Kidney (tissue), 14 donors: Measurements from ENCODE around the gene WNK2. TPM values are rescaled to one million over a fixed set of nuclear protein-coding genes. Genes with fewer than 3 reads are reported as not detected.

ENCODE experiments used
- DNase-seq, 5 donors: peaks; one replicate each; pipeline ENCODE4 v3.0.0-alpha.2; 2013 to 2020
- FAIRE-seq: peaks from 2 replicates; lab custom pipeline; 2012; peaks lifted over from hg19 to GRCh38; lab: Jason Lieb, UNC
- H3K27ac ChIP-seq, 2 donors: one replicate each; pipeline ENCODE4 v1.7.0; 2013; ENCODE audit warnings: low read depth in 2 of 2, low read length in 2 of 2, inconsistent platforms in 1 of 2
- H3K27me3 ChIP-seq: one replicate; pipeline ENCODE4 v1.7.1; 2013; ENCODE audit warnings: low read length, inconsistent platforms; ENCODE audit not compliant: control insufficient read depth, insufficient read depth
- H3K36me3 ChIP-seq, 3 donors: one replicate each; pipeline versions ENCODE4 v1.7.0 to v1.7.1; 2013; ENCODE audit warnings: low read length in 3 of 3, control low read depth in 1 of 3, inconsistent platforms in 1 of 3; ENCODE audit not compliant: insufficient read depth in 3 of 3, control insufficient read depth in 2 of 3
- H3K4me1 ChIP-seq, 3 donors: one replicate each; pipeline versions ENCODE4 v1.7.0 to v1.7.1; 2013; ENCODE audit warnings: low read length in 3 of 3, inconsistent platforms in 1 of 3, low read depth in 1 of 3; ENCODE audit not compliant: control insufficient read depth in 2 of 3, insufficient read depth in 2 of 3
- H3K4me3 ChIP-seq, 3 donors: one replicate each; pipeline versions ENCODE4 v1.7.0 to v1.8.1; 2013; ENCODE audit warnings: low read length in 3 of 3, control low read depth in 1 of 3, inconsistent platforms in 1 of 3
- H3K9ac ChIP-seq, 3 donors: one replicate each; pipeline versions ENCODE4 v1.7.0 to v1.7.1; 2013; ENCODE audit warnings: low read length in 3 of 3, control low read depth in 1 of 3, inconsistent platforms in 1 of 3
- H3K9me3 ChIP-seq, 3 donors: one replicate each; pipeline versions ENCODE4 v1.7.0 to v1.7.1; 2013; ENCODE audit warnings: low read length in 3 of 3, control low read depth in 1 of 3, inconsistent platforms in 1 of 3; ENCODE audit not compliant: control insufficient read depth in 2 of 3, insufficient read depth in 1 of 3
- intact Hi-C: fragments of 100-400 bp; cut with DNase I; formaldehyde crosslinking; loops from one replicate; pipeline ENCODE4 v1.11.1; 2022
- polyA plus RNA-seq: library from polyadenylated mRNA; stranded (reverse); fragments of 350-450 nt; fragmentation: Illumina TruSeq; extraction: RNeasy Lipid Tissue Mini Kit (QIAGEN cat#74804); gene quantifications from one replicate; pipeline ENCODE4 v1.2.3, GENCODE V29; 2014; ENCODE audit warnings: low read depth, low replicate concordance; ENCODE audit not compliant: insufficient read depth
- total RNA-seq: library from RNA; stranded (reverse); fragmentation: NEBNext Ultra II Directional; extraction: Animal tissue kit (Norgen Biotek cat#: 25700); gene quantifications from one replicate; pipeline ENCODE4 v1.2.1, GENCODE V29; 2021
- TF ChIP-seq, protein P1 (sequence below): IDR thresholded peaks from 3 replicates; pipeline ENCODE4 v1.5.1; 2012; ENCODE audit warnings: mild to moderate bottlenecking, moderate library complexity, borderline replicate concordance; ENCODE audit not compliant: insufficient read depth; ENCODE audit errors: extremely low read depth
- donor health status: control.
- donor health status: control.
- donor health status: control.
- donor health status: control.
- donor health status: control.
- donor health status: DM: yes; HTN: yes; CAD: no.
- donor health status: Normal renal cell carcinoma (clear cell type).

The WNK2 gene
- total and polyA plus RNA-seq, 2 donors from 2014 or later = 1.5 to 4.8 TPM

DNA sequence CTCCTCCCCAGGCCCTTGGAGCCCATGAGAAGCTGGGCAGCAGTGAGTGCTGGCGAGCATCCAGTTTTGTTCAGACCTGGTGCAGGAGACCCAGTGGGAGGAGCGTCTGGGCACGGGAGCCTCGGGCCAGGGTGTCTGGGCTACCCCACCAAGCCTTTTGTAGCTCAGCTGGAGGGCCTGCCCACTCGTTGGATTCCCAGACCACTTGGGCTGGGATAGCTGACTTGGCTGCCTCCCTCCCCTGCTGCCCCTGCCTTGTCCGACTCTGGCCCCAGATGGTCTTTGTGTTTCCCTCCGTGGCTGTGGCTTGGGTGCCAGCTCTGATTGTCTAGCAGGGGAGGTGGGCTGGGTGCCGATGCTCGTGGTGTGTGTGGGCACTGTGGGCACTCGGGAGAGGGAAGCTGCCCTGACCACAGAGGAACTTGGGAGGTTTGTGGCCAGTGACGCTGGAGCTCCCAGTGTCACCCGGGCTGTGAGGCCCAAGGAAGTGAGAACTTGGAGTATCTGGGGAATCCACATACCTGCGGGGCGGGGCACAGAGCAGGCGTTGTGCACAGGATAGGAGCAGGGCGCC lies 47.3 kb downstream of the WNK2 start:
- Histone ChIP-seq H3K9me3 (no peaks in the 10 kb centered on the region), H3K27me3 (no peaks in the 10 kb centered on the region), H3K4me1 (no peaks in the 10 kb centered on the region), H3K9ac (no peak overlapping the region), H3K36me3 (no peaks in the 10 kb centered on the region), H3K27ac (no peak overlapping the region), H3K4me3 (no peak overlapping the region)
- intact Hi-C loops = no loop called here
- no peak for FAIRE-seq
- TF ChIP-seq, protein P1, sequence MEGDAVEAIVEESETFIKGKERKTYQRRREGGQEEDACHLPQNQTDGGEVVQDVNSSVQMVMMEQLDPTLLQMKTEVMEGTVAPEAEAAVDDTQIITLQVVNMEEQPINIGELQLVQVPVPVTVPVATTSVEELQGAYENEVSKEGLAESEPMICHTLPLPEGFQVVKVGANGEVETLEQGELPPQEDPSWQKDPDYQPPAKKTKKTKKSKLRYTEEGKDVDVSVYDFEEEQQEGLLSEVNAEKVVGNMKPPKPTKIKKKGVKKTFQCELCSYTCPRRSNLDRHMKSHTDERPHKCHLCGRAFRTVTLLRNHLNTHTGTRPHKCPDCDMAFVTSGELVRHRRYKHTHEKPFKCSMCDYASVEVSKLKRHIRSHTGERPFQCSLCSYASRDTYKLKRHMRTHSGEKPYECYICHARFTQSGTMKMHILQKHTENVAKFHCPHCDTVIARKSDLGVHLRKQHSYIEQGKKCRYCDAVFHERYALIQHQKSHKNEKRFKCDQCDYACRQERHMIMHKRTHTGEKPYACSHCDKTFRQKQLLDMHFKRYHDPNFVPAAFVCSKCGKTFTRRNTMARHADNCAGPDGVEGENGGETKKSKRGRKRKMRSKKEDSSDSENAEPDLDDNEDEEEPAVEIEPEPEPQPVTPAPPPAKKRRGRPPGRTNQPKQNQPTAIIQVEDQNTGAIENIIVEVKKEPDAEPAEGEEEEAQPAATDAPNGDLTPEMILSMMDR = no peak
- DNase-seq = no peak

DNA sequence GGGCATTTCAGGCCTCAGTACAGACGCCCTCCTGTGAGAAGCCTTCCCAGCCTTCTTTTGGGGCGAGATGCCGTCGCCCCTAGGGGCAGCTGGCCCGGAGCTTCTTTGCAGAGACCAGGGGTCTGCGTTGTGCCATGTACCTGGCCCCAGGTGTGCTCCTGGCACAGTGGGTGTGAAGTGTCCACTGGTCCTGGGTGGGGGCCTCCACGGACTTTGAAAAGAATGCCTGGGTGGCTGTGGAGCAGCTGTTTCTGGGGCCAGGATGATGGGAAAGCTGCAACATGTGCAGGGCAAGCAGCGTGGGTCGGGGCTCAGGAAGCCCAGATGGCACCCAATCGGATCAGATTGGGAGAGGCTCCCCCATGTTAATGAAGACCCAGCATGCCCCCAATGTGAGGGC lies 47.8 kb downstream of the WNK2 start:
- no peaks in the 10 kb centered on the region for H3K36me3 ChIP-seq
- no peaks in the 10 kb centered on the region for H3K9me3 ChIP-seq
- H3K9ac ChIP-seq = no peak overlapping the region
- H3K4me3 ChIP-seq = no peak overlapping the region
- DNase-seq (no peak), FAIRE-seq (no peak)
- no peaks in the 10 kb centered on the region for H3K4me1 ChIP-seq
- TF ChIP-seq, protein P1 = no peak
- no peak overlapping the region for H3K27ac ChIP-seq
- intact Hi-C loops = no loop called here
- no peaks in the 10 kb centered on the region for H3K27me3 ChIP-seq

DNA sequence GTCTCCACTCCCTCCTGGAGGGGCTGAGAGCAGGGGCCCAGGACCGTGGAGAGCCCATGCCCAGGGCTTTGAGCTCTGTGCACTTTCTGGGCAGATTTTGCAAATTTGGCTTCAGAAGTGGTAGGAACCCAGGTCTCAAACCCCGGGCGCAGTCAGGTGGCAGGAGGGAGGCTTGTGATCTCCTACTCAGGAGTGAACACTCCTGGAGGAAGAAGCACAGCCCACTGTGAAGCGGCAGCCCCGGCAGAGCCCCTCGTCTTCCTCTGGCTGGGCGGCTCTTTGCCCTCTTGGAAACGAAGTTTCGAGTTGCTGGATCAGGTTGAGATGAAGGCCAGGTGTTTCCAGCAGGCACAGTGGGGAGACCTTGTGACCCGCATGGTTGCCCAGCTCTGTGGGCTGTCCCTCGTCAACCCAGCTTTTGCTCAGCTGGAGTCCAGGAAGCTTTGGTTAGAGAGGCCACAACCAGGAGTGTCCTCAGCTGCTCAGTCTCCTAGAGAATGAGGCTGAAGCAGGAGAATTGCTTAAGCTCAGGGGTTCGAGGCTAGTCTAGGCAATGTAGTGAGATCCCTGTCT lies 48.5 kb downstream of the WNK2 start:
- Histone ChIP-seq H3K36me3 (no peaks in the 10 kb centered on the region), H3K9me3 (no peaks in the 10 kb centered on the region), H3K27ac (no peak overlapping the region), H3K4me3 (no peak overlapping the region), H3K4me1 (no peaks in the 10 kb centered on the region), H3K27me3 (no peaks in the 10 kb centered on the region), H3K9ac (no peak overlapping the region)
- FAIRE-seq (no peak), DNase-seq (peak in 3 of 5 donors; percentile 40 to 55 (median 41))
- intact Hi-C loops = no loop called here
- TF ChIP-seq, protein P1 = no peak

DNA sequence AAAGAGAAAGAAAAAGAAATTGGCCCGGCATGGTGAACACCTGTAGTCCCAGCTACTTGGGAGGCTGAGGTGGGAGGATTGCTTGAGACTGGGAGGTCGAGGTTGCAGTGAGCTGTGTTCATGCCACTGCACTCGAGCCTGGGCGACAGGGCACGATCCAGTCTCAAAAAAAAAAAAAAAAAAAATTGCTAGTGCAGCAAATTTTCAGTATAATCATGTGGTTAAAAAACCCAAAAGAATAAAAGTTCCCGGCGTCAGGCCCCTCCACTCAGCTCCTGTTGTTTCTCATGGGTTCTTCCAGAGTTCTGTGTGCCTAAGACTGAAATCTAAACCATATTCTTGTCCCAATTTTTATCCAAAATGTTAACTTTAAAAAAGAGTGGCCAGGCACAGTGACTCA lies 49.1 kb downstream of the WNK2 start:
- TF ChIP-seq, protein P1 = no peak
- no peak for FAIRE-seq
- H3K36me3 ChIP-seq = no peaks in the 10 kb centered on the region
- intact Hi-C loops = no loop called here
- no peak overlapping the region for H3K4me3 ChIP-seq
- no peaks in the 10 kb centered on the region for H3K27me3 ChIP-seq
- H3K4me1 ChIP-seq = no peaks in the 10 kb centered on the region
- no peak overlapping the region for H3K27ac ChIP-seq
- H3K9ac ChIP-seq = no peak overlapping the region
- no peak for DNase-seq
- H3K9me3 ChIP-seq = no peaks in the 10 kb centered on the region
